Heart left ventricle (tissue), 16 donors: Measurements from ENCODE around the gene EPHB1. TPM values are rescaled to one million over a fixed set of nuclear protein-coding genes. Genes with fewer than 3 reads are reported as not detected.

Experiments used
- ATAC-seq, 4 donors: fragments of 200-7000 bp; cut with Tn5 transposase; one replicate each; pipeline ENCODE4 v1.9.1; 2020 to 2022; ENCODE audit warnings: moderate library complexity in 4 of 4, mild to moderate bottlenecking in 3 of 4, moderate number of reproducible peaks in 1 of 4
- DNase-seq, 5 donors: peaks; one replicate each; pipeline ENCODE4 v3.0.0-alpha.2; 2020
- H3K27ac ChIP-seq, 12 donors: fragments of 200-600 bp; sonication (generic) in 4 of 12; one replicate each; pipeline versions ENCODE4 v1.5.0 to v1.8.0; 2016 to 2022; ENCODE audit warnings: mild to moderate bottlenecking in 2 of 12
- H3K27me3 ChIP-seq, 9 donors: fragments of 200-600 bp; sonication (generic) in 2 of 9; one replicate each; pipeline versions ENCODE4 v1.5.1 to v1.8.0; 2016 to 2022; ENCODE audit warnings: mild to moderate bottlenecking in 3 of 9
- H3K36me3 ChIP-seq, 9 donors: fragments of 200-600 bp; sonication (generic) in 2 of 9; one replicate each; pipeline versions ENCODE4 v1.5.0 to v1.8.0; 2018 to 2022; ENCODE audit warnings: mild to moderate bottlenecking in 2 of 9
- H3K4me1 ChIP-seq, 12 donors: fragments of 200-600 bp; sonication (generic) in 4 of 12; one replicate each; pipeline versions ENCODE4 v1.5.0 to v1.8.0; 2016 to 2022; ENCODE audit warnings: mild to moderate bottlenecking in 3 of 12
- H3K4me3 ChIP-seq, 12 donors: fragments of 200-600 bp; sonication (generic) in 4 of 12; one replicate each; pipeline versions ENCODE4 v1.5.0 to v1.8.0; 2017 to 2022; ENCODE audit warnings: mild to moderate bottlenecking in 9 of 12, moderate library complexity in 4 of 12
- H3K9me3 ChIP-seq, 12 donors: fragments of 200-600 bp; sonication (generic) in 4 of 12; one replicate each; pipeline versions ENCODE4 v1.5.0 to v1.8.0; 2016 to 2022; ENCODE audit warnings: mild to moderate bottlenecking in 1 of 12
- CTCF ChIP-seq, 12 donors: fragments of 200-600 bp; sonication (generic) in 4 of 12; IDR thresholded peaks; one replicate each; pipeline versions ENCODE4 v1.5.0 to v1.8.0; 2018 to 2022; ENCODE audit warnings: antibody characterized with exemption in 12 of 12, mild to moderate bottlenecking in 5 of 12
- POLR2A ChIP-seq, 2 donors: fragments of 450-650 bp; IDR thresholded peaks; one replicate each; pipeline ENCODE4 v1.6.1; 2017; ENCODE audit warnings: antibody characterized with exemption in 2 of 2, mild to moderate bottlenecking in 2 of 2, moderate library complexity in 2 of 2
- WGBS, 4 donors: extraction: QIAGEN DNeasy Blood & Tissue Kit in 2 of 4; methylation state at CpG; one replicate each; pipeline versions ENCODE4 v1.1.5 to v1.1.7; 2013 to 2018; 5-methylcytosine and 5-hydroxymethylcytosine counted together
- intact Hi-C, 10 donors: fragments of 100-400 bp; cut with DNase I; formaldehyde crosslinking; loops; one replicate each; pipeline versions ENCODE4 v1.11.1 to v1.14.2; 2022
- polyA plus RNA-seq, 2 donors: library from polyadenylated mRNA; stranded (reverse); fragments of 200-250 nt; gene quantifications; one replicate each; pipeline ENCODE4 v1.2.3, GENCODE V29; 2013
- total RNA-seq, 9 donors: library from RNA; depleted of rRNA in 2 of 9; stranded (reverse); fragments of >200 nt in 2 of 9; fragmentation: NEBNext Ultra II Directional in 3 of 9; extraction: Animal tissue kit (Norgen Biotek cat#: 25700) in 3 of 9; gene quantifications; one replicate each; pipeline versions ENCODE4 v1.1.0 to v1.2.4, GENCODE V29; 2016 to 2023
- donor health status: ischemic (EF 13 %, LVEDD 7.1; RV severe dilation, severe dysfunction).
- donor health status: healthy with polysubstance abuse.
- donor health status: DM: no; HTN: yes; CAD: no.
- donor health status: DM: no; HTN: no; CAD: no.
- donor health status: ischemic (EF 25% LVEDD 6.9; RV normal size, moderate dysfunction).
- donor health status: ischemic (EF 25% LVEDD 5.7; RV mildly dilated, moderate dysfunction).
- donor health status: healthy.
- donor health status: DM: yes; HTN: yes; CAD: no.
- donor health status: ischemic (EF 35%, LVEDD 5.7; RV mildly dilated, moderate dysfunction).
- donor health status: nonischemic (EF 11% LVEDD 7.7; RV severe dilation, severe dysfunction).
- donor health status: DM: yes; HTN: yes; CAD: no.
- donor health status: PGD.
- donor health status: ischemic (EF 29% LVEDD 5.4; RV normal size, mild dysfunction).
- donor health status: nonischemic (EF 23%, LVEDD 6.1; RV moderate dilation, normal function).

EPHB1 gene
- total and polyA plus RNA-seq, 11 donors, result 0.31 to 2.2 (median 1.1) TPM

- ATAC-seq (no peak), DNase-seq (no peak)
- WGBS, 4 donors, result 70 to 89% (median 88%) methylated on average over 4 of the region's 4 CpGs
- H3K27ac ChIP-seq, result no peak overlapping the region
- no peaks in the 10 kb centered on the region for H3K36me3 ChIP-seq
- H3K4me3 ChIP-seq, result no peak overlapping the region
- peaks cover 0 to 14% (median 4%) of the 10 kb centered on the region in 12 donors for H3K9me3 ChIP-seq
- TF ChIP-seq POLR2A (IDR thresholded peaks at IDR 0.05) (no peak), CTCF (IDR thresholded peaks at IDR 0.05) (no peak)
- intact Hi-C loops, result no loop called here
- H3K27me3 ChIP-seq, result no peaks in the 10 kb centered on the region
- H3K4me1 ChIP-seq, result no peaks in the 10 kb centered on the region
Observed at GRCh38 chr3:134894533-134894932, 99.5 kb downstream of the EPHB1 start.

DNA sequence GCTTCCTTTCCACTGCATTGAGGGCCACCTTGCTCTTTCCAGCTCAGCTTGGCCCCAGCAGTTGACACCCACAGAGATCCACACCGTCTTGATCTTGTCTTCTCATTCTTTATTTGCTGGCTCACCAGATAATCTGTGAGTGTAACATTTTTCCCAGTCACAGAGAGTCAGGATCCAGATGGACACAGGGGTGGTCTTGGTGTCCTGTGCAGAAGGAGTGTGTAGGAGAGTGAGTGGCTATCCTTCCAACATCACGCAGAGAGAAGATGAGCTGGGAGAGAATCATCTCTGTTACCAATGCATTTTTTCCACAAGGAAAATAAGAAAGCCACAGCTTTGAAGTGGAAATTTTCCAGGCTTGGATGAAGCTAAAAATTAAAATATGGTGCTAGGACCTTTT lies 100.1 kb downstream of the EPHB1 start:
- 73 to 77% (median 77%) methylated on average over 2 of the region's 2 CpGs for WGBS, 4 donors
- Histone ChIP-seq H3K27me3 (no peaks in the 10 kb centered on the region), H3K9me3 (peaks cover 0 to 14% (median 4%) of the 10 kb centered on the region in 12 donors), H3K36me3 (no peaks in the 10 kb centered on the region), H3K27ac (no peak overlapping the region), H3K4me1 (no peaks in the 10 kb centered on the region), H3K4me3 (no peak overlapping the region)
- no peak for TF ChIP-seq POLR2A (IDR thresholded peaks at IDR 0.05)
- DNase-seq, result no peak
- intact Hi-C loops, result no loop called here
- no peak for ATAC-seq

- Histone ChIP-seq H3K36me3 (no peaks in the 10 kb centered on the region), H3K9me3 (peaks cover 0 to 10% (median 3%) of the 10 kb centered on the region in 12 donors), H3K27ac (no peak overlapping the region), H3K27me3 (no peaks in the 10 kb centered on the region), H3K4me3 (no peak overlapping the region), H3K4me1 (no peaks in the 10 kb centered on the region)
- no peak for TF ChIP-seq CTCF (IDR thresholded peaks at IDR 0.05)
- TF ChIP-seq POLR2A (IDR thresholded peaks at IDR 0.05), result no peak
- ATAC-seq, result no peak
- DNase-seq, result no peak
- intact Hi-C loops, result no loop called here
- WGBS, 4 donors, result 85 to 94% (median 94%) methylated on average over 5 of the region's 5 CpGs
Observed at GRCh38 chr3:134896141-134896540, 101.1 kb downstream of the EPHB1 start.

- Histone ChIP-seq H3K27ac (no peak overlapping the region), H3K9me3 (peaks cover 0 to 5% (median under 1%) of the 10 kb centered on the region in 12 donors), H3K4me3 (no peak overlapping the region), H3K4me1 (no peaks in the 10 kb centered on the region), H3K36me3 (no peaks in the 10 kb centered on the region), H3K27me3 (no peaks in the 10 kb centered on the region)
- intact Hi-C loops, result no loop called here
- WGBS, 4 donors, result 95 to 97% (median 97%) methylated on average over 6 to 8 of the region's 8 CpGs
- TF ChIP-seq CTCF (IDR thresholded peaks at IDR 0.05) (no peak), POLR2A (IDR thresholded peaks at IDR 0.05) (no peak)
- DNase-seq (no peak), ATAC-seq (no peak)
Observed at GRCh38 chr3:134896696-134897095, 101.6 kb downstream of the EPHB1 start.

DNA sequence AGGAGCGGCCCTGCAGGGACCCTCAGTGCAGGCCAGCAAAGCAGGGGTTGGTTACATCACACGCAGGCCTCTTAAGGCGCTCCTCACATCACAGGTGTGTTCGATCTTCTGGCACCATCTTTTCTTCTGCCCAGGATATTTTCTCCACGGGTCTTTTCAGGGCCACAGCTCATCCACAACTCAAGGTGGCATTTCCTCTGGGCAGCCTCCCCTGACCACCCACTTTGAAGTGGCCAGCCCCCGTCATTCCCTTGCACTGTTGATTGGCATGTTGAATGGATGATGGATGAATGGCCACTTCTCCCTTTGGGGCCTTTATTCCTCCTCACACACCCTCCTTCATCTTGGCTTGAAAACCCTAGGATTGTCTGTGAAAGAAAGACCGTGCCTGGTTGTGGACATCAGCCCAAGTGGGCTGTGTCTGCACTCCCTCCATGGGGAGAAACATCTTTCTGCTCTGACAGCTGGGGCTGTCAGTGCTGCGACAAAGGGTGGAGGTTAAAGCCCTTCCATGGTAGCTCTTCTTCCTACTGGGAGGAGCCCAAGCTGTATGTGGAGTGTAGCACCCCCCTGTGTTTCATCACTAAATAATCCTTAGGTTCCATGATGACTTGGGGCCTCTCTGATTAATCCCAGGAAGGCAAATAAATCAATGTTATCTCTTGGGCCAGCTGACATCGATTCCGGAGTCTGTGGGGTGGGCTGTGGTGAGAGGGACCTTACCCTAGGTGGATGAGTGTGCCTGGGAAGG lies 102.5 kb downstream of the EPHB1 start:
- Histone ChIP-seq H3K27ac (no peak overlapping the region), H3K27me3 (no peaks in the 10 kb centered on the region), H3K4me3 (no peak overlapping the region), H3K4me1 (no peaks in the 10 kb centered on the region), H3K36me3 (no peaks in the 10 kb centered on the region), H3K9me3 (no peaks in the 10 kb centered on the region)
- 78 to 89% (median 87%) methylated on average over 10 of the region's 10 CpGs for WGBS, 4 donors
- TF ChIP-seq CTCF (IDR thresholded peaks at IDR 0.05), result no peak
- no peak for TF ChIP-seq POLR2A (IDR thresholded peaks at IDR 0.05)
- intact Hi-C loops, result no loop called here
- ATAC-seq (no peak), DNase-seq (no peak)
